Keratinocyte (primary cell): ENCODE results near the gene ZFYVE9.

Experiments
- EZH2 ChIP-seq: IDR thresholded peaks from one replicate; pipeline ENCODE4 v1.6.1; 2012; ENCODE audit warnings: inconsistent platforms, mild to moderate bottlenecking, low read length, moderate library complexity
- TF ChIP-seq, protein P1 (sequence below), 3 experiments: IDR thresholded peaks in 1 of 3; conservative IDR thresholded peaks in 1 of 3; optimal IDR thresholded peaks in 1 of 3; 2 replicates in 2 of 3; 3 replicates in 1 of 3; pipeline versions ENCODE3 to v1.5.1; 2011; ENCODE audit warnings: low read length in 3 of 3, mild to moderate bottlenecking in 3 of 3, moderate library complexity in 2 of 3, control low read depth in 1 of 3, inconsistent platforms in 1 of 3; ENCODE audit not compliant: insufficient read depth in 2 of 3; ENCODE audit errors: extremely low read depth in 1 of 3

DNA sequence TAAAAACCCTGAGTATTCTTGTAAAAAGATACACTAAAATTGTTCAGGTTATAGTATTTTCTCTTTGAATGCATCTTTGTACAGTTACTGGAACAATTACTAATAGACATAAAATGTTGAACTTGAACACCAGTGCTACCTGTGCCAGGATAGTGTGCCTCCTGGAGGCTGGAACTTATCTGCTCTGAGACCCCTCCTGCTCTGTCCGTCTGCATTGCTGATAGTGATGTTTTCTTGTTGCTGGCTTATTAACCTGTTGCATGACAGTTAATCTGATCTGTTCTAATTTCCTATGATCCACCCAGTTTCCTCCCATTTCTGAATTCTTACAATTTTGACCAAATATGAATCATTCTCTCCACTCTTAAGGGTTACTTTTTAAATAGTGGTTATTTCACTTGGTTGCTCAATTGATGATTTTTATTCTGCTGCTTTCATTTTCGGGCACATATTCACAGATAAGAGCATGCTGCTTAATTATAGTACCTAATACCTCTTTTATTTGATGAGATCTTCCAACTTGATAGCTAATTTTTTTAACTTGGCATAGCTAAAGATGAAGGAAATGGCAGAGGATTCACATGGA lies 122.7 kb downstream of the ZFYVE9 start:
- TF ChIP-seq, protein P1, sequence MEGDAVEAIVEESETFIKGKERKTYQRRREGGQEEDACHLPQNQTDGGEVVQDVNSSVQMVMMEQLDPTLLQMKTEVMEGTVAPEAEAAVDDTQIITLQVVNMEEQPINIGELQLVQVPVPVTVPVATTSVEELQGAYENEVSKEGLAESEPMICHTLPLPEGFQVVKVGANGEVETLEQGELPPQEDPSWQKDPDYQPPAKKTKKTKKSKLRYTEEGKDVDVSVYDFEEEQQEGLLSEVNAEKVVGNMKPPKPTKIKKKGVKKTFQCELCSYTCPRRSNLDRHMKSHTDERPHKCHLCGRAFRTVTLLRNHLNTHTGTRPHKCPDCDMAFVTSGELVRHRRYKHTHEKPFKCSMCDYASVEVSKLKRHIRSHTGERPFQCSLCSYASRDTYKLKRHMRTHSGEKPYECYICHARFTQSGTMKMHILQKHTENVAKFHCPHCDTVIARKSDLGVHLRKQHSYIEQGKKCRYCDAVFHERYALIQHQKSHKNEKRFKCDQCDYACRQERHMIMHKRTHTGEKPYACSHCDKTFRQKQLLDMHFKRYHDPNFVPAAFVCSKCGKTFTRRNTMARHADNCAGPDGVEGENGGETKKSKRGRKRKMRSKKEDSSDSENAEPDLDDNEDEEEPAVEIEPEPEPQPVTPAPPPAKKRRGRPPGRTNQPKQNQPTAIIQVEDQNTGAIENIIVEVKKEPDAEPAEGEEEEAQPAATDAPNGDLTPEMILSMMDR (optimal IDR thresholded peaks at IDR 0.05 in 1 of 3, IDR thresholded peaks at IDR 0.05 in 1 of 3, conservative IDR thresholded peaks at IDR 0.05 in 1 of 3; ENCODE audit: extremely low read depth in 1 of 3, insufficient read depth in 2 of 3, low read length in 3 of 3): peak in 1 of 3 experiments; percentile 47
- TF ChIP-seq EZH2: no peak
